HG02571 (cell line): Measurements from ENCODE around the gene AQP11.
"Not testable (repeated sequence)": the region's sequence is repeated elsewhere in the genome, so short reads cannot be mapped to it uniquely, and the experiment has no call there.

ENCODE experiments used
- ATAC-seq: cut with Tn5 transposase; IDR thresholded peaks from one replicate; pipeline ENCODE4 v1.9.1; 2021; ENCODE audit warnings: mild to moderate bottlenecking, moderate library complexity; ENCODE audit not compliant: unreplicated experiment

The AQP11 gene

GRCh38 chr11:77589521-77590193 lies at the start of gene AQP11:
Gene AQP11 (plus strand): TSS chr11:77589953. CDS start chr11:77589993, 40 bp downstream.
- ATAC-seq, result peak; percentile 88

- ATAC-seq, result no peak
Observed at GRCh38 chr11:77542296-77542695, 47.5 kb upstream of the AQP11 start.

GRCh38 chr11:77547047-77547836 lies 42.5 kb upstream of the AQP11 start:
- no peak for ATAC-seq

- no peak for ATAC-seq
Observed at GRCh38 chr11:77547863-77548551, 41.7 kb upstream of the AQP11 start.

- ATAC-seq, result no peak
Observed at GRCh38 chr11:77548552-77549445, 41.0 kb upstream of the AQP11 start.

- not testable (repeated sequence) for ATAC-seq
Observed at GRCh38 chr11:77551426-77551825, 38.3 kb upstream of the AQP11 start.

- ATAC-seq, result no peak
Observed at GRCh38 chr11:77557553-77557952, 32.2 kb upstream of the AQP11 start.

- ATAC-seq, result no peak
Observed at GRCh38 chr11:77558380-77558779, 31.4 kb upstream of the AQP11 start.

GRCh38 chr11:77559686-77560401 lies 29.9 kb upstream of the AQP11 start:
- ATAC-seq, result no peak

GRCh38 chr11:77560605-77561004 lies 29.1 kb upstream of the AQP11 start:
- ATAC-seq, result no peak

GRCh38 chr11:77561257-77561656 lies 28.5 kb upstream of the AQP11 start:
- ATAC-seq, result no peak

- no peak for ATAC-seq
Observed at GRCh38 chr11:77568306-77568705, 21.4 kb upstream of the AQP11 start.

GRCh38 chr11:77568916-77569675 lies 20.7 kb upstream of the AQP11 start:
- ATAC-seq, result no peak

- ATAC-seq, result no peak
Observed at GRCh38 chr11:77569676-77570070, 20.1 kb upstream of the AQP11 start.

GRCh38 chr11:77570896-77571295 lies 18.9 kb upstream of the AQP11 start:
- ATAC-seq, result not testable (repeated sequence)

GRCh38 chr11:77575428-77575827 lies 14.3 kb upstream of the AQP11 start:
- not testable (repeated sequence) for ATAC-seq

GRCh38 chr11:77580712-77581337 lies 8.9 kb upstream of the AQP11 start:
- no peak for ATAC-seq

- ATAC-seq, result peak; percentile 11
Observed at GRCh38 chr11:77589181-77589520, 602 bp upstream of the AQP11 start.

- no peak for ATAC-seq
Observed at GRCh38 chr11:77590194-77590782, 535 bp downstream of the AQP11 start.
